ENCODE data around the gene EVA1B. TPM values are rescaled to one million over a fixed set of nuclear protein-coding genes. Genes with fewer than 3 reads are reported as not detected.

The EVA1B gene
- total and polyA plus RNA-seq, 2 of the 4 experiments (the other 2 are of a cell fraction), result 49.8 to 64.6 TPM

GRCh38 chr1:36320291-36320761 lies 3.1 kb downstream of the EVA1B start:
- H3K27me3 ChIP-seq (ENCODE audit: control insufficient read depth, insufficient read depth, low read length), result no peaks in the 10 kb centered on the region
- H2BK5ac ChIP-seq (ENCODE audit: low read depth, low read length, poor library complexity, severe bottlenecking), result no peak overlapping the region
- no peak overlapping the region for H4K5ac ChIP-seq (ENCODE audit: low read depth, low read length)
- peaks cover 24% of the 10 kb centered on the region for H3K4me1 ChIP-seq (ENCODE audit: control insufficient read depth, insufficient read depth, low read length)
- peak overlapping the region; percentile 49 for H4K91ac ChIP-seq (ENCODE audit: insufficient read depth, low read depth, low read length)
- peaks cover 11% of the 10 kb centered on the region; the same call in 1 of the 2 replicates for H3K9me1 ChIP-seq (ENCODE audit: insufficient read depth, low read length)
- H3K4me3 ChIP-seq (ENCODE audit: insufficient read depth, low read depth, low read length), result no peak overlapping the region
- no peaks in the 10 kb centered on the region for H3K9me3 ChIP-seq (ENCODE audit: control insufficient read depth, insufficient read depth, low read length)
- H4K8ac ChIP-seq (ENCODE audit: low read depth in 2 of 2, low read length in 2 of 2), result peak overlapping the region; percentile 25 to 61; a peak in 2 of 4 replicates
- H3K9ac ChIP-seq (ENCODE audit: low read depth, low read length), result no peak overlapping the region
- H2BK120ac ChIP-seq (ENCODE audit: low read depth, low read length), result peak overlapping the region; percentile 17; the same call in 1 of the 2 replicates
- CTCF ChIA-PET, result no interaction called here
- 53% methylated on average over 8 of the region's 16 CpGs; no CpG with 5 or more reads in 1 of the 2 experiments for WGBS, 2 experiments (ENCODE audit: extremely low coverage in 2 of 2, insufficient read length in 1 of 2)
- DNase-seq, result no peak
- ATAC-seq (ENCODE audit: low read depth), result no peak
- TF ChIP-seq RCOR1 (IDR thresholded peaks at IDR 0.05; ENCODE audit: insufficient replicate concordance, low read length), result no peak
- TF ChIP-seq USF2 (IDR thresholded peaks at IDR 0.05; ENCODE audit: low read depth, low read length), result no peak
- TF ChIP-seq SMC3 (IDR thresholded peaks at IDR 0.05; ENCODE audit: low read depth, low read length), result no peak
- TF ChIP-seq MAZ (IDR thresholded peaks at IDR 0.05; ENCODE audit: borderline replicate concordance, low read depth, low read length), result no peak
- TF ChIP-seq MXI1 (IDR thresholded peaks at IDR 0.05; ENCODE audit: borderline replicate concordance, low read depth, low read length), result no peak
- TF ChIP-seq CTCF (conservative IDR thresholded peaks at IDR 0.05; ENCODE audit: low read depth, low read length), result no peak
- TF ChIP-seq MAFK (IDR thresholded peaks at IDR 0.05; ENCODE audit: low read depth, low read length), result no peak
- TF ChIP-seq NFE2L2 (IDR thresholded peaks at IDR 0.05; ENCODE audit: low read depth, low read length), result no peak
- TF ChIP-seq CEBPB (IDR thresholded peaks at IDR 0.05; ENCODE audit: low read depth, low read length), result no peak
- no peak for TF ChIP-seq ELK1 (IDR thresholded peaks at IDR 0.05; ENCODE audit: borderline replicate concordance, low read depth, low read length)
- TF ChIP-seq RAD21 (IDR thresholded peaks at IDR 0.05; ENCODE audit: low read length), result no peak
- no peak for TF ChIP-seq BHLHE40 (IDR thresholded peaks at IDR 0.05; ENCODE audit: low read depth, low read length)
- TF ChIP-seq FOS (IDR thresholded peaks at IDR 0.05; ENCODE audit: low read depth, low read length), result no peak
- no peak for TF ChIP-seq RFX5 (IDR thresholded peaks at IDR 0.05; ENCODE audit: low read depth, low read length)
- no peak for TF ChIP-seq CHD1 (IDR thresholded peaks at IDR 0.05; ENCODE audit: low read depth, low read length)
- no peak; the same call in 1 of the 2 replicates for TF ChIP-seq POLR2A (IDR thresholded peaks at IDR 0.05; ENCODE audit: low read depth, low read length)
- peak overlapping the region; percentile 86 for H2AFZ ChIP-seq (replicated peaks; ENCODE audit: low read length, poor library complexity)
- H3K36me3 ChIP-seq (ENCODE audit: control insufficient read depth, insufficient read depth, low read length), result peaks cover 9% of the 10 kb centered on the region
- no peak overlapping the region for H3K56ac ChIP-seq (ENCODE audit: extremely low read depth, insufficient read depth, low read length)
- BruUV-seq (replicated peaks), result no TSS peak
- H2BK20ac ChIP-seq (ENCODE audit: low read depth, low read length), result no peak overlapping the region
- H3K27ac ChIP-seq (ENCODE audit: insufficient read depth, low read length), result no peak overlapping the region
- peak overlapping the region; percentile 99 for H2AK9ac ChIP-seq (replicated peaks; ENCODE audit: low read depth, low read length, poor library complexity)
- H3K4ac ChIP-seq (ENCODE audit: low read depth, low read length), result peak overlapping the region; percentile 71
- in situ Hi-C loops (cut with MboI; ENCODE audit: low sequenced_read_pairs) (no loop called here), intact Hi-C loops (cut with micrococcal nuclease) (loop anchor here (5.0 kb wide), 2 partner anchors 47 to 67 kb away; partner anchors contain the start of gene STK40), dilution Hi-C loops (cut with HindIII; ENCODE audit: low sequenced_read_pairs, unreplicated experiment) (no loop called here)
- peaks cover 7% of the 10 kb centered on the region for H4K20me1 ChIP-seq (ENCODE audit: insufficient read depth, low read length)
- H3K23ac ChIP-seq (ENCODE audit: low read depth, low read length), result no peak overlapping the region
- peak overlapping the region; percentile 37 for H2AK5ac ChIP-seq (ENCODE audit: low read depth, low read length)
- H3K14ac ChIP-seq (replicated peaks; ENCODE audit: low read depth, low read length), result peak overlapping the region; percentile 53; the same call in 1 of the 2 replicates
- H3K18ac ChIP-seq (ENCODE audit: low read depth, low read length), result no peak overlapping the region
- POLR2A ChIA-PET (ENCODE audit: unreplicated experiment), result no interaction called here
- H3K79me1 ChIP-seq (ENCODE audit: low read depth in 1 of 2, low read length in 2 of 2), result peaks cover 0 to 51% of the 10 kb centered on the region in 2 experiments; a peak in 3 of 4 replicates
- H3K4me2 ChIP-seq (ENCODE audit: low read depth, low read length), result no peak overlapping the region
- no peak overlapping the region; the same call in 2 of the 3 replicates for H2BK15ac ChIP-seq (ENCODE audit: low read depth, low read length)

Data from IMR-90 (cell line).